HL-60 (cell line): ENCODE data around the gene SPATS2.

Source experiments
- DNase-seq, 2 experiments: peaks; one replicate each; pipeline ENCODE4 v3.0.0-alpha.2; 2010 to 2020; ENCODE audit warnings: low read depth in 1 of 2, low spot score in 1 of 2
- H3K27ac ChIP-seq: fragments of 250-450 bp; sonication (Bioruptor Pico); replicated peaks from 2 replicates; pipeline ENCODE4 v1.5.1; 2020; ENCODE audit warnings: mild to moderate bottlenecking, moderate library complexity
- H3K27me3 ChIP-seq: fragments of 250-450 bp; sonication (Bioruptor Pico); 2 replicates; pipeline ENCODE4 v1.5.1; 2021; ENCODE audit warnings: mild to moderate bottlenecking, moderate library complexity; ENCODE audit not compliant: insufficient read depth, poor library complexity, severe bottlenecking
- H3K4me3 ChIP-seq: replicated peaks from 2 replicates; pipeline ENCODE4 v1.5.1; 2011; ENCODE audit warnings: mild to moderate bottlenecking, control low read depth, low read length; ENCODE audit not compliant: insufficient read depth
- GABPA ChIP-seq: IDR thresholded peaks from 2 replicates; pipeline ENCODE4 v1.6.1; 2012; ENCODE audit warnings: low read depth
- POLR2AphosphoS5 ChIP-seq: IDR thresholded peaks from 2 replicates; pipeline ENCODE4 v1.6.1; 2012; ENCODE audit warnings: low read depth
- SPI1 ChIP-seq: IDR thresholded peaks from 2 replicates; pipeline ENCODE4 v1.6.1; 2012; ENCODE audit warnings: low read depth, mild to moderate bottlenecking, borderline replicate concordance
- TF ChIP-seq, protein P1 (sequence below): IDR thresholded peaks from one replicate; pipeline ENCODE4 v1.5.1; 2011; ENCODE audit warnings: low read length, control low read depth, inconsistent platforms; ENCODE audit not compliant: insufficient read depth
- TF ChIP-seq, protein P2 (sequence below): IDR thresholded peaks from 2 replicates; pipeline ENCODE4 v1.6.1; 2012; ENCODE audit warnings: low read depth; ENCODE audit not compliant: insufficient replicate concordance

SPATS2 gene

DNA sequence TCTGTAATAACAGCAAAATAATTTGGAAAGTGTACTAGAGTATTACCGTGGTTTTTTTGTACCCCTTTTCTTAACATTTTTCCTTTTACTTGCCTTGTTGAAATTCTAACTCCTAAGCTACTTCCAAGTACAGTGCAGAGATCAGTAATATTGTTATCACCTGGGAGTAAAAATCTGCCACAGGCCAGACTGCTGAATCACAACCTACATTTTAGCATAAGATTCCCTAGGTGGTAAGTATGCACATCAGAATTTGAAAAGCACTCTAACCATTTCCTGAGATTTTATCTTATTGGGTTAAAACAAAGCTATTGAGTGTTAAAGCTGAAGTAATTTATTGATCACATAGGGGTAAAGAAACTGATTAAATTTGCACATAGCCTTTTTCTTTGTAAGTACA, 116.4 kb downstream of the SPATS2 start:
- TF ChIP-seq GABPA (no peak), SPI1 (no peak), POLR2AphosphoS5 (no peak)
- TF ChIP-seq, protein P1, sequence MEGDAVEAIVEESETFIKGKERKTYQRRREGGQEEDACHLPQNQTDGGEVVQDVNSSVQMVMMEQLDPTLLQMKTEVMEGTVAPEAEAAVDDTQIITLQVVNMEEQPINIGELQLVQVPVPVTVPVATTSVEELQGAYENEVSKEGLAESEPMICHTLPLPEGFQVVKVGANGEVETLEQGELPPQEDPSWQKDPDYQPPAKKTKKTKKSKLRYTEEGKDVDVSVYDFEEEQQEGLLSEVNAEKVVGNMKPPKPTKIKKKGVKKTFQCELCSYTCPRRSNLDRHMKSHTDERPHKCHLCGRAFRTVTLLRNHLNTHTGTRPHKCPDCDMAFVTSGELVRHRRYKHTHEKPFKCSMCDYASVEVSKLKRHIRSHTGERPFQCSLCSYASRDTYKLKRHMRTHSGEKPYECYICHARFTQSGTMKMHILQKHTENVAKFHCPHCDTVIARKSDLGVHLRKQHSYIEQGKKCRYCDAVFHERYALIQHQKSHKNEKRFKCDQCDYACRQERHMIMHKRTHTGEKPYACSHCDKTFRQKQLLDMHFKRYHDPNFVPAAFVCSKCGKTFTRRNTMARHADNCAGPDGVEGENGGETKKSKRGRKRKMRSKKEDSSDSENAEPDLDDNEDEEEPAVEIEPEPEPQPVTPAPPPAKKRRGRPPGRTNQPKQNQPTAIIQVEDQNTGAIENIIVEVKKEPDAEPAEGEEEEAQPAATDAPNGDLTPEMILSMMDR, result no peak
- TF ChIP-seq, protein P2, sequence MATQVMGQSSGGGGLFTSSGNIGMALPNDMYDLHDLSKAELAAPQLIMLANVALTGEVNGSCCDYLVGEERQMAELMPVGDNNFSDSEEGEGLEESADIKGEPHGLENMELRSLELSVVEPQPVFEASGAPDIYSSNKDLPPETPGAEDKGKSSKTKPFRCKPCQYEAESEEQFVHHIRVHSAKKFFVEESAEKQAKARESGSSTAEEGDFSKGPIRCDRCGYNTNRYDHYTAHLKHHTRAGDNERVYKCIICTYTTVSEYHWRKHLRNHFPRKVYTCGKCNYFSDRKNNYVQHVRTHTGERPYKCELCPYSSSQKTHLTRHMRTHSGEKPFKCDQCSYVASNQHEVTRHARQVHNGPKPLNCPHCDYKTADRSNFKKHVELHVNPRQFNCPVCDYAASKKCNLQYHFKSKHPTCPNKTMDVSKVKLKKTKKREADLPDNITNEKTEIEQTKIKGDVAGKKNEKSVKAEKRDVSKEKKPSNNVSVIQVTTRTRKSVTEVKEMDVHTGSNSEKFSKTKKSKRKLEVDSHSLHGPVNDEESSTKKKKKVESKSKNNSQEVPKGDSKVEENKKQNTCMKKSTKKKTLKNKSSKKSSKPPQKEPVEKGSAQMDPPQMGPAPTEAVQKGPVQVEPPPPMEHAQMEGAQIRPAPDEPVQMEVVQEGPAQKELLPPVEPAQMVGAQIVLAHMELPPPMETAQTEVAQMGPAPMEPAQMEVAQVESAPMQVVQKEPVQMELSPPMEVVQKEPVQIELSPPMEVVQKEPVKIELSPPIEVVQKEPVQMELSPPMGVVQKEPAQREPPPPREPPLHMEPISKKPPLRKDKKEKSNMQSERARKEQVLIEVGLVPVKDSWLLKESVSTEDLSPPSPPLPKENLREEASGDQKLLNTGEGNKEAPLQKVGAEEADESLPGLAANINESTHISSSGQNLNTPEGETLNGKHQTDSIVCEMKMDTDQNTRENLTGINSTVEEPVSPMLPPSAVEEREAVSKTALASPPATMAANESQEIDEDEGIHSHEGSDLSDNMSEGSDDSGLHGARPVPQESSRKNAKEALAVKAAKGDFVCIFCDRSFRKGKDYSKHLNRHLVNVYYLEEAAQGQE, result no peak
- Histone ChIP-seq H3K4me3 (no peak overlapping the region), H3K27me3 (no peaks in the 10 kb centered on the region), H3K27ac (no peak overlapping the region)
- no peak for DNase-seq

DNA sequence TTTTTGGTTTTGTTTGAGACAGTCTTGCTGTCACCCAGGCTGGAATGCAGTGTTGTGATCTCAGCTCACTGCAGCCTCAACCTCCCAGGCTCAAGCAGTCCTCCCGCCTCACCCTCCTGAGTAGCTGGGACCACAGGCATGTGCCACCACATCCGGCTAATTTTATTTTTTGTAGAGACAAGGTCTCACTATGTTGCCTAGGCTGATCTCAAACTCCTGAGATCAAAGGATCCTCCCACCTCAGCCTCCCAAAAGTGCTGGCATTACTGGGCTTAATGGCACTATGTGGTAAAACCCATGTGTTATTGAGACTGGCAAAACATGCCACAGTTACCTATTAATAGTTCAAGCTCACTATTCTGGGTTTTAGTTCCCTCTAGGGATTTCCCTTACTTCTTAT, 120.3 kb downstream of the SPATS2 start:
- no peak overlapping the region for H3K27ac ChIP-seq
- TF ChIP-seq, protein P1, result no peak
- no peak for TF ChIP-seq SPI1
- no peak for TF ChIP-seq POLR2AphosphoS5
- TF ChIP-seq, protein P2, result no peak
- TF ChIP-seq GABPA, result no peak

GRCh38 chr12:49489154-49489553, 121.9 kb downstream of the SPATS2 start:
- no peaks in the 10 kb centered on the region for H3K27me3 ChIP-seq
- TF ChIP-seq, protein P2, result no peak
- TF ChIP-seq SPI1, result no peak
- TF ChIP-seq GABPA, result no peak
- TF ChIP-seq POLR2AphosphoS5, result no peak
- TF ChIP-seq, protein P1, result no peak
- no peak overlapping the region for H3K27ac ChIP-seq
- H3K4me3 ChIP-seq, result no peak overlapping the region
- DNase-seq, result no peak

More for the DNA sequence above, 120.3 kb downstream of the SPATS2 start:
- no peak overlapping the region for H3K4me3 ChIP-seq
- no peaks in the 10 kb centered on the region for H3K27me3 ChIP-seq
- no peak for DNase-seq
